MM.1S (cell line): ENCODE measurements around the gene C1orf116.

Source experiments
- DNase-seq: peaks from one replicate; pipeline ENCODE4 v3.0.0-alpha.2; 2015
- H2AFZ ChIP-seq: fragments of 300-600 bp; sonication (generic); 2 replicates; pipeline ENCODE4 v1.6.0; 2016; ENCODE audit warnings: antibody characterized with exemption, low read length
- H3F3A ChIP-seq: fragments of 300-600 bp; sonication (generic); 2 replicates; pipeline ENCODE4 v1.6.1; 2016; ENCODE audit warnings: mild to moderate bottlenecking, antibody characterized with exemption, low read length, moderate library complexity, mixed read lengths; ENCODE audit not compliant: insufficient read depth
- H3K27ac ChIP-seq: fragments of 300-600 bp; sonication (generic); 2 replicates; pipeline ENCODE4 v1.5.1; 2016; ENCODE audit warnings: mild to moderate bottlenecking, low read length
- H3K27me3 ChIP-seq: fragments of 300-600 bp; sonication (generic); replicated peaks from 2 replicates; pipeline ENCODE4 v1.6.0; 2016; ENCODE audit warnings: low read length; ENCODE audit not compliant: insufficient read depth
- H3K36me3 ChIP-seq: fragments of 300-600 bp; sonication (generic); replicated peaks from 2 replicates; pipeline ENCODE4 v1.6.1; 2016; ENCODE audit warnings: mild to moderate bottlenecking, low read length, mixed read lengths; ENCODE audit not compliant: insufficient read depth
- H3K4me1 ChIP-seq: fragments of 300-600 bp; sonication (generic); 2 replicates; pipeline ENCODE4 v1.6.1; 2016; ENCODE audit warnings: low read length, mixed read lengths
- H3K4me2 ChIP-seq: fragments of 300-600 bp; sonication (generic); 2 replicates; pipeline ENCODE4 v1.6.0; 2016; ENCODE audit warnings: low read depth, low read length
- H3K4me3 ChIP-seq: fragments of 300-600 bp; sonication (generic); 2 replicates; pipeline ENCODE4 v1.5.1; 2016; ENCODE audit warnings: low read length, mixed read lengths
- H3K79me2 ChIP-seq: fragments of 300-600 bp; sonication (generic); 2 replicates; pipeline ENCODE4 v1.6.1; 2016; ENCODE audit warnings: mixed run types, low read length, mixed read lengths
- H3K9ac ChIP-seq: fragments of 300-600 bp; sonication (generic); 2 replicates; pipeline ENCODE4 v1.6.1; 2016; ENCODE audit warnings: low read length, mixed read lengths
- H3K9me2 ChIP-seq: fragments of 300-600 bp; sonication (generic); replicated peaks from 2 replicates; pipeline ENCODE4 v1.6.1; 2016; ENCODE audit warnings: mild to moderate bottlenecking, low read length, mixed read lengths; ENCODE audit not compliant: insufficient read depth
- H3K9me3 ChIP-seq: fragments of 300-600 bp; sonication (generic); replicated peaks from 2 replicates; pipeline ENCODE4 v1.6.1; 2016; ENCODE audit warnings: mild to moderate bottlenecking, low read length, mixed read lengths; ENCODE audit not compliant: insufficient read depth
- H4K20me1 ChIP-seq: fragments of 300-600 bp; sonication (generic); 2 replicates; pipeline ENCODE4 v1.6.1; 2016; ENCODE audit warnings: mild to moderate bottlenecking, low read length, moderate library complexity, mixed read lengths; ENCODE audit not compliant: insufficient read depth
- CTCF ChIP-seq: fragments of 300-600 bp; sonication (generic); IDR thresholded peaks from 2 replicates; pipeline ENCODE4 v1.5.1; 2016; ENCODE audit warnings: antibody characterized with exemption, low read length, mixed read lengths
- EZH2 ChIP-seq: fragments of 300-600 bp; sonication (generic); optimal IDR thresholded peaks from 2 replicates; pipeline ENCODE3; 2017; ENCODE audit warnings: low read depth, mild to moderate bottlenecking, antibody characterized with exemption, low read length, mixed read lengths
- EZH2phosphoT487 ChIP-seq: fragments of 300-600 bp; sonication (generic); IDR thresholded peaks from 2 replicates; pipeline ENCODE4 v1.6.1; 2018; ENCODE audit warnings: antibody characterized with exemption, low read length

The C1orf116 gene

DNA sequence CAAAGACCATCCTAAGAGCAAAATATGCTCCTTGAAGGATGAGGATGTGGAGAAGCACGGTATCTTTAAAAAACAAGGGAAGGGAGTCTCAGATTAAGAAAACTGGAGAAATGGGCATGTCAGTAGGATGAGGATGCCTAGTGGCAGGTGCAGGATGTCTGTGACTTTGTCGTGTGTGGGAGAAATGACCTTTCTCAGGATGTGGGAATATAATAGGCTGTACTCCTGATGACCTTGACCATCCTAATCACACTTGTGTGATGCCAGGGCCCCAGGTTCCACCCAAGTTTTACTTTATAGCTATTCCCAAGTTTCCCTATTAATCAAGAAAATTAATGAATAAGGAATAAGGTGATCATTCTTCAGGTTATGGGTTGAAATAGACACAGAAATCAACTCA is 12.9 kb downstream of the C1orf116 start:
- Histone ChIP-seq H3K4me2 (no peak overlapping the region), H3K36me3 (no peaks in the 10 kb centered on the region), H3K9ac (no peak overlapping the region), H3K4me1 (no peaks in the 10 kb centered on the region), H3K9me2 (no peaks in the 10 kb centered on the region), H3K4me3 (no peak overlapping the region), H3K79me2 (no peaks in the 10 kb centered on the region), H3K9me3 (no peaks in the 10 kb centered on the region), H3K27me3 (no peaks in the 10 kb centered on the region), H3K27ac (no peak overlapping the region), H3F3A (no peaks in the 10 kb centered on the region), H4K20me1 (no peaks in the 10 kb centered on the region), H2AFZ (no peak overlapping the region)
- no peak for DNase-seq
- TF ChIP-seq CTCF (no peak), EZH2phosphoT487 (no peak), EZH2 (no peak)

GRCh38 chr1:207019161-207019560 is 13.4 kb downstream of the C1orf116 start:
- no peaks in the 10 kb centered on the region for H4K20me1 ChIP-seq
- H3K27ac ChIP-seq: no peak overlapping the region
- H3K27me3 ChIP-seq: no peaks in the 10 kb centered on the region
- H3K9me2 ChIP-seq: no peaks in the 10 kb centered on the region
- no peak for TF ChIP-seq EZH2
- no peak for TF ChIP-seq CTCF
- no peak for TF ChIP-seq EZH2phosphoT487
- H3K4me1 ChIP-seq: no peaks in the 10 kb centered on the region
- DNase-seq: no peak
- no peak overlapping the region for H3K4me2 ChIP-seq
- H2AFZ ChIP-seq: no peak overlapping the region
- H3K9me3 ChIP-seq: no peaks in the 10 kb centered on the region
- no peaks in the 10 kb centered on the region for H3F3A ChIP-seq
- no peak overlapping the region for H3K4me3 ChIP-seq
- H3K9ac ChIP-seq: no peak overlapping the region
- H3K79me2 ChIP-seq: no peaks in the 10 kb centered on the region
- H3K36me3 ChIP-seq: no peaks in the 10 kb centered on the region

DNA sequence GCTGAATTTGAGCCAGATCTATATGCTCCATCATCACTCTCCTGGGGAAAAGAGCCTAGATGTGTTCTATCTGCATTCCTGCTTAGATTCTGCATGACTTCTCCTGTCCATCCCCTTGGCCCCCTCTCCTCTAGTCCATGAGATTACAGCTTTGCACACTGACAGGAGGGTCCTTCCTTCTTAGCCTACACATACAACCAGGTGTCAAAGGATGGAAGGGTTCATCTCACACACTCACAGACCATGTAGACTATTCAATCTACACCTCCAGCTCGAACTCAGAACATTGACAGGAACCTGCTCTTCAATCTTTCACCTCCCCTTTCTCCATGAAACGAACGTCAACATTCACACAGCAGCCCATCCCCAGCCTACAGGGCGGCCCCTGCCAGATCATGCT is 13.8 kb downstream of the C1orf116 start:
- no peak for TF ChIP-seq EZH2
- no peak for TF ChIP-seq EZH2phosphoT487
- TF ChIP-seq CTCF: no peak
- Histone ChIP-seq H3K36me3 (no peaks in the 10 kb centered on the region), H3K4me3 (no peak overlapping the region), H3K9ac (no peak overlapping the region), H3K79me2 (no peaks in the 10 kb centered on the region), H3F3A (no peaks in the 10 kb centered on the region), H3K9me3 (no peaks in the 10 kb centered on the region), H3K27ac (no peak overlapping the region), H4K20me1 (no peaks in the 10 kb centered on the region), H3K27me3 (no peaks in the 10 kb centered on the region), H3K4me2 (no peak overlapping the region), H3K4me1 (no peaks in the 10 kb centered on the region), H2AFZ (no peak overlapping the region), H3K9me2 (no peaks in the 10 kb centered on the region)
- DNase-seq: no peak
